Measurements from ENCODE around the gene MGAT5.

The MGAT5 gene

GRCh38 chr2:134273256-134273983 lies 19.5 kb downstream of the MGAT5 start:
- no peaks in the 10 kb centered on the region for H3K9me3 ChIP-seq (ENCODE audit: control insufficient read depth, insufficient read depth, low read length)
- H3K4me1 ChIP-seq (ENCODE audit: control insufficient read depth, insufficient read depth, low read length) = no peaks in the 10 kb centered on the region
- H3K9ac ChIP-seq (ENCODE audit: low read depth, low read length) = no peak overlapping the region
- peaks cover 2% of the 10 kb centered on the region for H3K27me3 ChIP-seq (ENCODE audit: control insufficient read depth, insufficient read depth, low read length)
- no peak overlapping the region for H3K4me3 ChIP-seq (ENCODE audit: low read depth, low read length)
- H3K36me3 ChIP-seq (ENCODE audit: control insufficient read depth, insufficient read depth, low read length) = no peaks in the 10 kb centered on the region

GRCh38 chr2:134274121-134274520 lies 20.2 kb downstream of the MGAT5 start:
- Histone ChIP-seq H3K9me3 (ENCODE audit: control insufficient read depth, insufficient read depth, low read length) (no peaks in the 10 kb centered on the region), H3K36me3 (ENCODE audit: control insufficient read depth, insufficient read depth, low read length) (no peaks in the 10 kb centered on the region), H3K9ac (ENCODE audit: low read depth, low read length) (no peak overlapping the region), H3K4me3 (ENCODE audit: low read depth, low read length) (no peak overlapping the region), H3K27me3 (ENCODE audit: control insufficient read depth, insufficient read depth, low read length) (peaks cover 2% of the 10 kb centered on the region), H3K4me1 (ENCODE audit: control insufficient read depth, insufficient read depth, low read length) (no peaks in the 10 kb centered on the region)

DNA sequence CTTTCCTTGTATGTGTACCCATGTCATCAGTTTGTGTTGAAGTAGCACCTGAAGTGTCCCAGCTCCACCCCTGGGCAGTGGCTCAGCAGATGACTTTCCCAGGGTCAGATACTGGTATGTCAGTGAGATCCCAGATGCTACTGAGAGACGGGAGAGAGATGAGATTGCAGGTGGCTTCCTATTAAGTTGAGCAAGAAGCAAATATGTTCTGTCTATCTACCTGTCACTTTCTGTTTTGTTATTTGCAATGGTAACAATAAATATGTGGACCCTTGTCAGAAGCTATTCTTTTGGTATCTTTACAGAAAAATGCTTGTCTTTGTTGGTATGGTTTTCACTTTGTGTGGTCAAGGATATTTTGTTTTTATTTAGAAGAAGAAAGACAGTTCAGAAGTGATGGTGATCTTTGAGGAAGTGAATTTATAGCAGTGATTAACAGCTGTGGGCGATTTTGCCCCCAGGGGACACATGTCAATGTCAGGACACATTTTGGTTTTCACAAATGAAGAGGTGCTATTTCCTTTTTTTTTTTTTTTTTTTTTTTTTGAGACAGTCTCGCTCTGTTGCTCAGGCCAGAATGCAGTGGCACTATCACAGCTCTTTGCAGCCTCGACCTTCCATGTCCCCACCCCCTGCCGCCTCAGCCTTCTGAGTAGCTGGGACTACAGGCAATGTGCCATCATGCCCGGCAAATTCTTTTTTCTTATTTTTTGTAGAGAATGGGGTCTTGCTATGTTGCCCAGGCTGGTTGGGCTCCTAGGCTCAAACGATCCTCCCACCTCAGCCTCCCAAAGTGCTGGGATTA lies 21.4 kb downstream of the MGAT5 start:
- no peak overlapping the region for H3K4me3 ChIP-seq (ENCODE audit: low read depth, low read length)
- no peaks in the 10 kb centered on the region for H3K9me3 ChIP-seq (ENCODE audit: control insufficient read depth, insufficient read depth, low read length)
- H3K9ac ChIP-seq (ENCODE audit: low read depth, low read length) = no peak overlapping the region
- H3K4me1 ChIP-seq (ENCODE audit: control insufficient read depth, insufficient read depth, low read length) = no peaks in the 10 kb centered on the region
- peaks cover 2% of the 10 kb centered on the region for H3K27me3 ChIP-seq (ENCODE audit: control insufficient read depth, insufficient read depth, low read length)
- H3K36me3 ChIP-seq (ENCODE audit: control insufficient read depth, insufficient read depth, low read length) = no peaks in the 10 kb centered on the region

DNA sequence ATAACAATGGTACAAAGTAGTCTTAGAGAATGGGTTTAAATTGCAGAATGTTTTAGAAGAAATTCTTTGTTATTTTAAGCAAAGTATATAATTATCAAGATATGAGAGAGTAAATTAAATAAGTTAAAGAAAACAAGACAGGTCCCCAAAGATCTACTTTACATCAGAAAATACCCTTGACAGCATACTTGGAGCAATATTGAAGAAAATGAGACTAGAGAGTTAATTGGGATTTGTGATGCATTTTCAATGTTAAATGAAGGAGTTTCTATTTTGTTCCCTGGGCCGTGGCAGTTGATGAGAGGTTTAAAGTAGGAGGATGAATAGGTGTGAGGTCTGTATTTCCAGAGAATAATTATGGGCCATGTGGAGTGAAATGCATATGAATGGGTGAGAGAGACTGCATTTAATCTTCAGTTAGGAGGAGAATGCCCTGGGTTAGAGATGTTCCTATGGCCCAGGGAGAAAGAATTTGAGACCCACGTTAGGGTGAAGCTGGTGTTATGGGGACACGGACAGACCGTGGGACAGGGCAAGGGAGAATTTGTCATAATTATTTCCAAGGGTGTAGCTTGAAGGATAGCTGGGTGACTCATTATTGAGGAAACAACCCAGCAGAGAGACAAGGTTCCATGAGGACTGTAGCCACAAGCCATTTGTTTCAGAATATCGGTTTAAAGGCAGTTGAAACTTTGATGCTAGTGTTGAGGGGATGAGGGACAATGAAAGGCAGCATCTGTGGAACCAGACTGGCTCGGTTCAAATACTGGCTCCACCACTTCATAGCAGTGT lies 22.7 kb downstream of the MGAT5 start:
- Histone ChIP-seq H3K4me1 (ENCODE audit: control insufficient read depth, insufficient read depth, low read length) (no peaks in the 10 kb centered on the region), H3K9ac (ENCODE audit: low read depth, low read length) (no peak overlapping the region), H3K36me3 (ENCODE audit: control insufficient read depth, insufficient read depth, low read length) (no peaks in the 10 kb centered on the region), H3K9me3 (ENCODE audit: control insufficient read depth, insufficient read depth, low read length) (no peaks in the 10 kb centered on the region), H3K4me3 (ENCODE audit: low read depth, low read length) (no peak overlapping the region), H3K27me3 (ENCODE audit: control insufficient read depth, insufficient read depth, low read length) (peaks cover 2% of the 10 kb centered on the region)

- no peaks in the 10 kb centered on the region for H3K4me1 ChIP-seq (ENCODE audit: control insufficient read depth, insufficient read depth, low read length)
- H3K27me3 ChIP-seq (ENCODE audit: control insufficient read depth, insufficient read depth, low read length) = peaks cover 2% of the 10 kb centered on the region
- no peaks in the 10 kb centered on the region for H3K36me3 ChIP-seq (ENCODE audit: control insufficient read depth, insufficient read depth, low read length)
- no peak overlapping the region for H3K4me3 ChIP-seq (ENCODE audit: low read depth, low read length)
- H3K9me3 ChIP-seq (ENCODE audit: control insufficient read depth, insufficient read depth, low read length) = no peaks in the 10 kb centered on the region
- no peak overlapping the region for H3K9ac ChIP-seq (ENCODE audit: low read depth, low read length)
Measured at GRCh38 chr2:134277223-134277622, 23.4 kb downstream of the MGAT5 start.

GRCh38 chr2:134278553-134278952 lies 24.7 kb downstream of the MGAT5 start:
- Histone ChIP-seq H3K9me3 (ENCODE audit: control insufficient read depth, insufficient read depth, low read length) (no peaks in the 10 kb centered on the region), H3K4me1 (ENCODE audit: control insufficient read depth, insufficient read depth, low read length) (no peaks in the 10 kb centered on the region), H3K4me3 (ENCODE audit: low read depth, low read length) (no peak overlapping the region), H3K36me3 (ENCODE audit: control insufficient read depth, insufficient read depth, low read length) (no peaks in the 10 kb centered on the region), H3K9ac (ENCODE audit: low read depth, low read length) (no peak overlapping the region), H3K27me3 (ENCODE audit: control insufficient read depth, insufficient read depth, low read length) (peaks cover 2% of the 10 kb centered on the region)

DNA sequence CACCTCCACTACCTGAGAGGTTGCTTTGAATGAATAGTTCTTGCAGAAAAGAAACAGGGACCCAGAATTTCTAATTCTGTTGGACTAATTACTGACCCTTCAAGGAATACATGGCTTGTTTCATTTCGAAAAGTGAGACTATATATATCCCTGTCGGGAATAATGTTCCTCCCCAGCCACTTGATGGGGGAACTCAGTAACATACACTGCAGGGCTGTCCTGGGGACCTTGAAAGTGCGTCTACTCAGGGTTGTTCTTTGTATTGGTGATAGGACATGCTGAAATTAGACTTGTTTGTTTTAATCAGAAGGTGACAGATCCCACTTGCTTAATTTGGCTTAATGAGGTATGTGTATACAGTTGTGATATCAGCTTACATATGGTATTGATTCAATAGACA lies 25.5 kb downstream of the MGAT5 start:
- Histone ChIP-seq H3K4me3 (ENCODE audit: low read depth, low read length) (no peak overlapping the region), H3K4me1 (ENCODE audit: control insufficient read depth, insufficient read depth, low read length) (no peaks in the 10 kb centered on the region)

GRCh38 chr2:134280231-134280630 lies 26.4 kb downstream of the MGAT5 start:
- Histone ChIP-seq H3K4me1 (ENCODE audit: control insufficient read depth, insufficient read depth, low read length) (no peaks in the 10 kb centered on the region), H3K4me3 (ENCODE audit: low read depth, low read length) (no peak overlapping the region), H3K27me3 (ENCODE audit: control insufficient read depth, insufficient read depth, low read length) (peaks cover 2% of the 10 kb centered on the region), H3K36me3 (ENCODE audit: control insufficient read depth, insufficient read depth, low read length) (no peaks in the 10 kb centered on the region), H3K9me3 (ENCODE audit: control insufficient read depth, insufficient read depth, low read length) (no peaks in the 10 kb centered on the region), H3K9ac (ENCODE audit: low read depth, low read length) (no peak overlapping the region)

More for the DNA sequence above, 25.5 kb downstream of the MGAT5 start:
- Histone ChIP-seq H3K27me3 (ENCODE audit: control insufficient read depth, insufficient read depth, low read length) (peaks cover 2% of the 10 kb centered on the region), H3K36me3 (ENCODE audit: control insufficient read depth, insufficient read depth, low read length) (no peaks in the 10 kb centered on the region), H3K9me3 (ENCODE audit: control insufficient read depth, insufficient read depth, low read length) (no peaks in the 10 kb centered on the region), H3K9ac (ENCODE audit: low read depth, low read length) (no peak overlapping the region)

GRCh38 chr2:134280726-134281125 lies 26.9 kb downstream of the MGAT5 start:
- Histone ChIP-seq H3K36me3 (ENCODE audit: control insufficient read depth, insufficient read depth, low read length) (no peaks in the 10 kb centered on the region), H3K9me3 (ENCODE audit: control insufficient read depth, insufficient read depth, low read length) (no peaks in the 10 kb centered on the region), H3K4me1 (ENCODE audit: control insufficient read depth, insufficient read depth, low read length) (no peaks in the 10 kb centered on the region), H3K27me3 (ENCODE audit: control insufficient read depth, insufficient read depth, low read length) (peaks cover 1% of the 10 kb centered on the region), H3K4me3 (ENCODE audit: low read depth, low read length) (no peak overlapping the region), H3K9ac (ENCODE audit: low read depth, low read length) (no peak overlapping the region)

- Histone ChIP-seq H3K27me3 (ENCODE audit: control insufficient read depth, insufficient read depth, low read length) (no peaks in the 10 kb centered on the region), H3K4me1 (ENCODE audit: control insufficient read depth, insufficient read depth, low read length) (no peaks in the 10 kb centered on the region), H3K9ac (ENCODE audit: low read depth, low read length) (no peak overlapping the region), H3K4me3 (ENCODE audit: low read depth, low read length) (no peak overlapping the region), H3K36me3 (ENCODE audit: control insufficient read depth, insufficient read depth, low read length) (no peaks in the 10 kb centered on the region), H3K9me3 (ENCODE audit: control insufficient read depth, insufficient read depth, low read length) (no peaks in the 10 kb centered on the region)
Measured at GRCh38 chr2:134281815-134282419, 28.0 kb downstream of the MGAT5 start.

DNA sequence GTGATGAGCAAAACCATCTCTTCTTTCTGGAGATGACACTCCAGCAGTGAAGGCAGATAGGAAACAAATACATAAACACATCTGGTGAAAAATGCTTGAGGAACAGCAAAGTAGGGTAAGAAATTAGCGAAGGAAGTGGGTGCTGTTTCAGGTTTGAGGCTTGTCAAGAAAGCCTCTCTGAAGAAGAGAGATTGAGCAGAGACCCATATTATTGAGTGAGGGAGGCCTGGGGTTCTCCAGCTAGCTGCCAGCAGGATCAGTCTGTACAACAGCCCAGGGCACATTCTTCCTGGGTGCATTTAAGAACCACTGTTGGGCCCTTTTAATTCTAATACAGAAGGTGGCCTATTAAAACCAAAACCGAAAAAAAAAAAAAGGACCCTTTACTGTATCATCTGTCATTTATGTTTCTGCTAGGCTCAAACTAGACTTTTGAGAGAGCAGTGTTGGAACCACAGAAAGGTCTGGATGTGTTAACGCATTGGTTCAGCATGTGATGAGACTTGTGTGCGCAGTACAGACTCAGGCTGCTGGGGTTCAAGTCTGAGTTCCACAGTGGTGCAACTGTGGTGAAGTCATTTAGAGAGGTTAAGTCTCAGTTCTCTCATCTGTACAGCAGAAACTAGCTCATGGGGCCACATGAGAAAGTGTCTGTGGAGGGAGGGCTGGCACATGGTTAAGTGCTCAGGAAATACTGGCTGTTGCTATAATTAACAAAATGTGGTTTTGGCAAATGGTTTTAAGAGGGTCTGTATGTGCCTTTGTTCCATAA lies 28.9 kb downstream of the MGAT5 start:
- Histone ChIP-seq H3K4me3 (ENCODE audit: low read depth, low read length) (no peak overlapping the region), H3K36me3 (ENCODE audit: control insufficient read depth, insufficient read depth, low read length) (no peaks in the 10 kb centered on the region), H3K9ac (ENCODE audit: low read depth, low read length) (no peak overlapping the region), H3K27me3 (ENCODE audit: control insufficient read depth, insufficient read depth, low read length) (no peaks in the 10 kb centered on the region), H3K4me1 (ENCODE audit: control insufficient read depth, insufficient read depth, low read length) (no peaks in the 10 kb centered on the region), H3K9me3 (ENCODE audit: control insufficient read depth, insufficient read depth, low read length) (no peaks in the 10 kb centered on the region)
